Mucosa of descending colon (tissue), 3 donors: ENCODE data around the gene LAD1. TPM values are rescaled to one million over a fixed set of nuclear protein-coding genes. Genes with fewer than 3 reads are reported as not detected.

Experiments
- ATAC-seq: fragments of 200-7000 bp; cut with Tn5 transposase; one replicate; pipeline ENCODE4 v1.9.1; 2020; ENCODE audit warnings: mild to moderate bottlenecking, moderate library complexity
- DNase-seq, 3 donors: peaks; one replicate each; pipeline ENCODE4 v3.0.0-alpha.2; 2020
- H3K36me3 ChIP-seq: fragments of 200-600 bp; one replicate; pipeline ENCODE4 v1.8.0; 2021; ENCODE audit warnings: low read depth, mild to moderate bottlenecking
- H3K4me1 ChIP-seq: fragments of 200-600 bp; one replicate; pipeline ENCODE4 v1.8.0; 2021; ENCODE audit warnings: low read depth, mild to moderate bottlenecking
- H3K4me3 ChIP-seq: fragments of 200-600 bp; one replicate; pipeline ENCODE4 v1.8.0; 2021; ENCODE audit warnings: mild to moderate bottlenecking
- H3K9me3 ChIP-seq: fragments of 200-600 bp; one replicate; pipeline ENCODE4 v1.8.0; 2021; ENCODE audit warnings: mild to moderate bottlenecking
- CTCF ChIP-seq: fragments of 200-600 bp; IDR thresholded peaks from one replicate; pipeline ENCODE4 v1.8.0; 2022; ENCODE audit warnings: antibody characterized with exemption, mild to moderate bottlenecking
- intact Hi-C, 2 donors: fragments of 100-400 bp; cut with DNase I in 1 of 2; cut with micrococcal nuclease in 1 of 2; formaldehyde crosslinking; loops; one replicate each; pipeline versions ENCODE4 v1.11.0 to v1.11.1; 2022; cut with DNase I, micrococcal nuclease
- total RNA-seq, 3 donors: library from RNA; stranded (reverse); fragmentation: NEBNext Ultra II Directional in 2 of 3; extraction: Animal tissue kit (Norgen Biotek cat#: 25700) in 2 of 3; gene quantifications; one replicate each; pipeline versions ENCODE4 v1.2.1 to v1.2.4, GENCODE V29; 2021 to 2023
- donor health status: DM: no; HTN: no; CAD: no; lungs with moderate emphysema.
- donor health status: DM: no; HTN: no; CAD: no.
- donor health status: DM: no; HTN: yes; CAD: no.

Gene LAD1
- total RNA-seq, 3 donors from 2014 or later: 86.0 to 202 (median 130) TPM

GRCh38 chr1:201429736-201430501 lies 30.8 kb upstream of the LAD1 start:
- ATAC-seq (no peak), DNase-seq (no peak)
- Histone ChIP-seq H3K4me3 (no peak overlapping the region), H3K36me3 (no peaks in the 10 kb centered on the region), H3K4me1 (no peaks in the 10 kb centered on the region), H3K9me3 (no peaks in the 10 kb centered on the region)
- intact Hi-C loops: no loop called here
- no peak for TF ChIP-seq CTCF

GRCh38 chr1:201427963-201428362 lies 28.8 kb upstream of the LAD1 start:
- H3K4me1 ChIP-seq: no peaks in the 10 kb centered on the region
- ATAC-seq (no peak), DNase-seq (no peak)
- H3K36me3 ChIP-seq: no peaks in the 10 kb centered on the region
- intact Hi-C loops: no loop called here
- no peak overlapping the region for H3K4me3 ChIP-seq
- no peak for TF ChIP-seq CTCF
- no peaks in the 10 kb centered on the region for H3K9me3 ChIP-seq

GRCh38 chr1:201426479-201427310 lies 27.6 kb upstream of the LAD1 start:
- no peaks in the 10 kb centered on the region for H3K9me3 ChIP-seq
- no peaks in the 10 kb centered on the region for H3K36me3 ChIP-seq
- ATAC-seq: no peak
- DNase-seq: no peak
- H3K4me1 ChIP-seq: no peaks in the 10 kb centered on the region
- intact Hi-C loops: no loop called here
- TF ChIP-seq CTCF: no peak
- no peak overlapping the region for H3K4me3 ChIP-seq

GRCh38 chr1:201424146-201424545 lies 25.0 kb upstream of the LAD1 start:
- no peaks in the 10 kb centered on the region for H3K4me1 ChIP-seq
- TF ChIP-seq CTCF: no peak
- H3K4me3 ChIP-seq: no peak overlapping the region
- ATAC-seq: no peak
- DNase-seq: no peak
- no peaks in the 10 kb centered on the region for H3K9me3 ChIP-seq
- intact Hi-C loops: no loop called here
- no peaks in the 10 kb centered on the region for H3K36me3 ChIP-seq

GRCh38 chr1:201423655-201424054 lies 24.5 kb upstream of the LAD1 start:
- intact Hi-C loops: no loop called here
- H3K4me1 ChIP-seq: no peaks in the 10 kb centered on the region
- ATAC-seq: no peak
- TF ChIP-seq CTCF: no peak
- H3K4me3 ChIP-seq: no peak overlapping the region
- H3K36me3 ChIP-seq: no peaks in the 10 kb centered on the region
- H3K9me3 ChIP-seq: no peaks in the 10 kb centered on the region
- DNase-seq: no peak
